B cell (primary cell): Measurements from ENCODE around the gene PRRC2B. TPM values are rescaled to one million over a fixed set of nuclear protein-coding genes. Genes with fewer than 3 reads are reported as not detected.

ENCODE experiments used
- ATAC-seq: fragments of 200-7000 bp; cut with Tn5 transposase; one replicate; pipeline ENCODE4 v1.10.0; 2021; ENCODE audit warnings: low read depth, mild to moderate bottlenecking, moderate number of reproducible peaks, moderate library complexity
- CTCF ChIA-PET: fragments of 350-600 bp; sonication (Branson Sonifier 250); formaldehyde crosslinking; loops from one replicate; lab custom pipeline; 2021; ENCODE audit warnings: antibody characterized with exemption, inconsistent platforms; lab: Charles Lee
- POLR2A ChIA-PET: fragments of 350-600 bp; sonication (Branson Sonifier 250); formaldehyde crosslinking; loops from one replicate; lab custom pipeline; 2021; ENCODE audit warnings: antibody characterized with exemption; lab: Charles Lee
- DNase-seq: peaks from one replicate; pipeline ENCODE4 v3.0.0; 2013
- H2AFZ ChIP-seq: 2 replicates; pipeline ENCODE4 v1.6.1; 2012; ENCODE audit warnings: mild to moderate bottlenecking, low read depth, low read length; ENCODE audit not compliant: insufficient read depth, poor library complexity, severe bottlenecking
- H3K27ac ChIP-seq, 2 donors: 1 replicate in 1 of 2; 2 replicates in 1 of 2; pipeline ENCODE4 v1.5.1; 2012 to 2013; ENCODE audit warnings: low read length in 2 of 2, mild to moderate bottlenecking in 2 of 2, moderate library complexity in 1 of 2
- H3K27me3 ChIP-seq, 4 experiments: fragments of 200-600 bp in 1 of 4; sonication (generic) in 1 of 4; replicated peaks in 1 of 4; 1 replicate in 2 of 4; 2 replicates in 2 of 4; pipeline versions ENCODE4 v1.6.1 to v1.7.0; 2013 to 2016; ENCODE audit warnings: low read length in 3 of 4, mild to moderate bottlenecking in 2 of 4, mixed read lengths in 1 of 4, moderate library complexity in 1 of 4; ENCODE audit not compliant: insufficient read depth in 4 of 4, control insufficient read depth in 3 of 4; ENCODE audit errors: control extremely low read depth in 1 of 4
- H3K36me3 ChIP-seq, 2 experiments: replicated peaks in 1 of 2; 1 replicate in 1 of 2; 2 replicates in 1 of 2; pipeline versions ENCODE4 v1.6.1 to v1.7.1; 2013; ENCODE audit warnings: low read length in 1 of 2; ENCODE audit not compliant: insufficient read depth in 2 of 2, control insufficient read depth in 1 of 2; ENCODE audit errors: control extremely low read depth in 1 of 2, extremely low read depth in 1 of 2
- H3K4me1 ChIP-seq, 2 donors: fragments of 200-600 bp in 1 of 2; sonication (generic) in 1 of 2; 1 replicate in 1 of 2; 2 replicates in 1 of 2; pipeline versions ENCODE4 v1.5.1 to v1.6.1; 2013 to 2017; ENCODE audit warnings: low read length in 2 of 2; ENCODE audit not compliant: control insufficient read depth in 2 of 2, insufficient read depth in 2 of 2
- H3K4me2 ChIP-seq: replicated peaks from 2 replicates; pipeline ENCODE3; 2012; ENCODE audit warnings: mild to moderate bottlenecking, low read depth, low read length; ENCODE audit not compliant: poor library complexity, severe bottlenecking
- H3K4me3 ChIP-seq, 5 experiments: fragments of 200-600 bp in 1 of 5; sonication (generic) in 1 of 5; 1 replicate in 3 of 5; 2 replicates in 2 of 5; pipeline versions ENCODE4 v1.5.1 to v1.7.0; 2011 to 2016; ENCODE audit warnings: low read length in 4 of 5, mild to moderate bottlenecking in 4 of 5, low read depth in 2 of 5, control low read depth in 1 of 5, moderate library complexity in 1 of 5; ENCODE audit not compliant: insufficient read depth in 1 of 5; ENCODE audit errors: control extremely low read depth in 1 of 5, extremely low read depth in 1 of 5
- H3K79me2 ChIP-seq: fragments of 200-600 bp; sonication (generic); one replicate; pipeline ENCODE4 v1.6.0; 2016; ENCODE audit warnings: low read length; ENCODE audit not compliant: control insufficient read depth, insufficient read depth
- H3K9ac ChIP-seq: fragments of 200-600 bp; sonication (generic); 2 replicates; pipeline ENCODE4 v1.6.1; 2017; ENCODE audit warnings: mild to moderate bottlenecking, low read length, moderate library complexity
- H3K9me3 ChIP-seq, 3 donors: one replicate each; pipeline versions ENCODE4 v1.6.1 to v1.7.1; 2013; ENCODE audit warnings: low read length in 2 of 3; ENCODE audit not compliant: control insufficient read depth in 2 of 3, insufficient read depth in 1 of 3; ENCODE audit errors: control extremely low read depth in 1 of 3
- H4K20me1 ChIP-seq: 2 replicates; pipeline ENCODE4 v1.6.0; 2012; ENCODE audit warnings: mild to moderate bottlenecking, low read length; ENCODE audit not compliant: insufficient read depth, control insufficient read depth, poor library complexity, severe bottlenecking
- H3K27ac Mint-ChIP-seq: one replicate; pipeline ENCODE4 v1.8.0; 2021; ENCODE audit warnings: mixed read lengths
- H3K27me3 Mint-ChIP-seq: one replicate; pipeline ENCODE4 v1.8.0; 2021; ENCODE audit warnings: mixed read lengths
- H3K4me1 Mint-ChIP-seq: one replicate; pipeline ENCODE4 v1.8.0; 2021; ENCODE audit warnings: mixed read lengths
- H3K4me3 Mint-ChIP-seq: one replicate; pipeline ENCODE4 v1.8.0; 2021; ENCODE audit warnings: mixed read lengths
- H3K9me3 Mint-ChIP-seq: one replicate; pipeline ENCODE4 v1.8.0; 2022; ENCODE audit warnings: mixed read lengths; ENCODE audit not compliant: insufficient read depth
- EZH2 ChIP-seq: IDR thresholded peaks from 2 replicates; pipeline ENCODE4 v1.6.1; 2012; ENCODE audit warnings: borderline replicate concordance, low read depth, mild to moderate bottlenecking, moderate library complexity, low read length; ENCODE audit not compliant: insufficient read depth, poor library complexity, severe bottlenecking
- WGBS: methylation state at CpG from one replicate; pipeline ENCODE4 v1.1.5; 2013; ENCODE audit warnings: missing lambda C conversion rate; ENCODE audit not compliant: insufficient coverage; 5-methylcytosine and 5-hydroxymethylcytosine counted together
- intact Hi-C: fragments of 100-400 bp; cut with micrococcal nuclease; formaldehyde crosslinking; loops from one replicate; pipeline ENCODE4 v1.10.0; 2022
- polyA plus RNA-seq: library from polyadenylated mRNA; depleted of rRNA; stranded (reverse); fragments of >200 nt; gene quantifications from 2 replicates; pipeline ENCODE4 v1.2.3, GENCODE V29; 2012
- total RNA-seq, 2 donors: library from RNA; stranded (reverse); fragments of 120-200 nt in 1 of 2; gene quantifications; 1 replicate in 1 of 2; 2 replicates in 1 of 2; pipeline versions ENCODE4 v1.2.3 to v1.2.4, GENCODE V29; 2013 to 2022
- TF ChIP-seq, protein P1 (sequence below): fragments of 200-600 bp; IDR thresholded peaks from one replicate; pipeline ENCODE4 v1.8.0; 2022; ENCODE audit warnings: antibody characterized with exemption, mild to moderate bottlenecking

Gene PRRC2B
- total and polyA plus RNA-seq, 2 donors (not counting 1 experiment from before 2014, with no cell fraction given), result 63.9 to 268 TPM

- Histone ChIP-seq H3K9me3 (no peaks in the 10 kb centered on the region), H4K20me1 (peaks cover 89% of the 10 kb centered on the region), H3K27me3 (no peaks in the 10 kb centered on the region), H3K9ac (no peak overlapping the region), H3K79me2 (peaks cover 40% of the 10 kb centered on the region), H3K27ac (no peak overlapping the region), H3K4me1 (no peaks in the 10 kb centered on the region), H3K36me3 (peaks cover 6 to 98% of the 10 kb centered on the region in 2 experiments), H3K4me3 (no peak overlapping the region), H2AFZ (no peak overlapping the region), H3K4me2 (no peak overlapping the region)
- H3K27ac Mint-ChIP-seq, result no peak overlapping the region
- intact Hi-C loops, result no loop called here
- no peaks in the 10 kb centered on the region for H3K9me3 Mint-ChIP-seq
- H3K4me1 Mint-ChIP-seq, result no peaks in the 10 kb centered on the region
- ChIA-PET CTCF (interaction anchor here (1.3 kb wide), 1 partner anchor 10 kb away, joined by 3 read pairs; no protein-coding TSS in a partner anchor), POLR2A (no interaction called here)
- 100% methylated on average over 9 of the region's 9 CpGs for WGBS
- no peak overlapping the region for H3K4me3 Mint-ChIP-seq
- no peak for ATAC-seq
- H3K27me3 Mint-ChIP-seq, result no peaks in the 10 kb centered on the region
- no peak for DNase-seq
- no peak for TF ChIP-seq EZH2
- TF ChIP-seq, protein P1, sequence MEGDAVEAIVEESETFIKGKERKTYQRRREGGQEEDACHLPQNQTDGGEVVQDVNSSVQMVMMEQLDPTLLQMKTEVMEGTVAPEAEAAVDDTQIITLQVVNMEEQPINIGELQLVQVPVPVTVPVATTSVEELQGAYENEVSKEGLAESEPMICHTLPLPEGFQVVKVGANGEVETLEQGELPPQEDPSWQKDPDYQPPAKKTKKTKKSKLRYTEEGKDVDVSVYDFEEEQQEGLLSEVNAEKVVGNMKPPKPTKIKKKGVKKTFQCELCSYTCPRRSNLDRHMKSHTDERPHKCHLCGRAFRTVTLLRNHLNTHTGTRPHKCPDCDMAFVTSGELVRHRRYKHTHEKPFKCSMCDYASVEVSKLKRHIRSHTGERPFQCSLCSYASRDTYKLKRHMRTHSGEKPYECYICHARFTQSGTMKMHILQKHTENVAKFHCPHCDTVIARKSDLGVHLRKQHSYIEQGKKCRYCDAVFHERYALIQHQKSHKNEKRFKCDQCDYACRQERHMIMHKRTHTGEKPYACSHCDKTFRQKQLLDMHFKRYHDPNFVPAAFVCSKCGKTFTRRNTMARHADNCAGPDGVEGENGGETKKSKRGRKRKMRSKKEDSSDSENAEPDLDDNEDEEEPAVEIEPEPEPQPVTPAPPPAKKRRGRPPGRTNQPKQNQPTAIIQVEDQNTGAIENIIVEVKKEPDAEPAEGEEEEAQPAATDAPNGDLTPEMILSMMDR, result no peak
Observed at GRCh38 chr9:131487001-131487400, 93.1 kb downstream of the PRRC2B start.

DNA sequence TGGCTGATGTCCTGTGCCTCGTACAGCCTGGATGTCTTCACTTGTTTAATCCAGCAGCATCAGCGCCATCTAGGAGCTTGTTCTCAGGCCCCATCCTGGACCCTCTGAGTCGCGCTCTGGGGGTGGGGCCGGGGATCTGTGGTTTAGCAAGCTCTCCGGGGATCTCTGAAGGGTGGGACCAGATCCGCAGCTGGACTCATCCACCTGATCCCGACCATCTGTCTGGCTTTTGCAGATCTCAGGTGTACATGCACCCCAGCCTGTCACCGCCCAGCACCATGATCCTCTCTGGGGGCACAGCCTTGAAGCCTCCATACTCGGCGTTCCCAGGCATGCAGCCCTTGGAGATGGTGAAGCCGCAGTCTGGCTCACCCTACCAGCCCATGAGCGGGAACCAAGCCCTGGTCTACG, 93.7 kb downstream of the PRRC2B start:
- no peak for ATAC-seq
- CTCF ChIA-PET, result interaction anchor here (1.3 kb wide), 1 partner anchor 11 kb away, joined by 3 read pairs; no protein-coding TSS in a partner anchor
- H3K27ac ChIP-seq, result no peak overlapping the region
- peaks cover 89% of the 10 kb centered on the region for H4K20me1 ChIP-seq
- H3K4me1 ChIP-seq, result no peaks in the 10 kb centered on the region
- no peak overlapping the region for H2AFZ ChIP-seq
- H3K9me3 ChIP-seq, result no peaks in the 10 kb centered on the region
- H3K36me3 ChIP-seq, result peaks cover 6 to 98% of the 10 kb centered on the region in 2 experiments
- no peak overlapping the region for H3K9ac ChIP-seq
- H3K27me3 ChIP-seq, result no peaks in the 10 kb centered on the region
- Mint-ChIP-seq H3K4me3 (no peak overlapping the region), H3K9me3 (no peaks in the 10 kb centered on the region), H3K27me3 (no peaks in the 10 kb centered on the region), H3K27ac (no peak overlapping the region), H3K4me1 (no peaks in the 10 kb centered on the region)
- DNase-seq, result no peak
- H3K4me2 ChIP-seq, result no peak overlapping the region
- intact Hi-C loops, result no loop called here
- H3K4me3 ChIP-seq, result no peak overlapping the region
- POLR2A ChIA-PET, result no interaction called here
- 93% methylated on average over 14 of the region's 14 CpGs for WGBS
- peaks cover 40% of the 10 kb centered on the region for H3K79me2 ChIP-seq
- no peak for TF ChIP-seq EZH2
- TF ChIP-seq, protein P1, result no peak
